SK-N-SH treated with all-trans-retinoic acid at 6 μM for 48 hours (cell line): ENCODE results near the gene SGF29.

Experiments
- ATAC-seq: fragments of 200-7000 bp; cut with Tn5 transposase; 3 replicates; pipeline ENCODE4 v1.9.1; 2020; ENCODE audit warnings: mild to moderate bottlenecking, moderate library complexity
- ARNTL ChIP-seq: fragments of 450-650 bp; formaldehyde crosslinking; IDR thresholded peaks from 2 replicates; pipeline ENCODE4 v1.5.0; 2020; ENCODE audit warnings: low read depth, mild to moderate bottlenecking, moderate library complexity, borderline replicate concordance
- BACH2 ChIP-seq: fragments of 250-450 bp; sonication (Bioruptor Pico); IDR thresholded peaks from 2 replicates; pipeline ENCODE4 v1.9.0; 2021; ENCODE audit warnings: mild to moderate bottlenecking, borderline replicate concordance
- CSDC2 ChIP-seq: fragments of 250-450 bp; sonication (Bioruptor Pico); IDR thresholded peaks from 2 replicates; pipeline ENCODE4 v1.5.0; 2020; ENCODE audit warnings: mild to moderate bottlenecking, moderate library complexity
- CSRNP3 ChIP-seq: fragments of 250-450 bp; sonication (Bioruptor Pico); IDR thresholded peaks from 2 replicates; pipeline ENCODE4 v1.5.1; 2021; ENCODE audit warnings: mild to moderate bottlenecking, moderate library complexity
- ESRRG ChIP-seq: fragments of 250-450 bp; sonication (Bioruptor Pico); IDR thresholded peaks from 2 replicates; pipeline ENCODE4 v1.6.1; 2021; ENCODE audit warnings: mild to moderate bottlenecking
- GLIS3 ChIP-seq: fragments of 250-450 bp; sonication (Bioruptor Pico); IDR thresholded peaks from 2 replicates; pipeline ENCODE4 v1.5.0; 2020; ENCODE audit warnings: mild to moderate bottlenecking, moderate library complexity
- ISL1 ChIP-seq: fragments of 250-450 bp; sonication (Bioruptor Pico); IDR thresholded peaks from 2 replicates; pipeline ENCODE4 v2.1.2; 2022; ENCODE audit warnings: mild to moderate bottlenecking, moderate library complexity
- OSR1 ChIP-seq: fragments of 250-450 bp; sonication (Bioruptor Pico); IDR thresholded peaks from 2 replicates; pipeline ENCODE4 v1.8.0; 2022; ENCODE audit warnings: moderate library complexity, mild to moderate bottlenecking, inconsistent platforms
- PATZ1 ChIP-seq: fragments of 250-450 bp; sonication (Bioruptor Pico); IDR thresholded peaks from 2 replicates; pipeline ENCODE4 v1.8.0; 2020; ENCODE audit warnings: mild to moderate bottlenecking, moderate library complexity, borderline replicate concordance
- PPARA ChIP-seq: fragments of 250-450 bp; sonication (Bioruptor Pico); IDR thresholded peaks from 2 replicates; pipeline ENCODE4 v1.5.0; 2020; ENCODE audit warnings: mild to moderate bottlenecking, borderline replicate concordance
- RARB ChIP-seq: fragments of 250-450 bp; sonication (Bioruptor Pico); IDR thresholded peaks from 2 replicates; pipeline ENCODE4 v1.8.0; 2021; ENCODE audit warnings: mild to moderate bottlenecking, moderate library complexity
- SNAI2 ChIP-seq: fragments of 250-450 bp; sonication (Bioruptor Pico); IDR thresholded peaks from 2 replicates; pipeline ENCODE4 v1.5.0; 2020; ENCODE audit warnings: mild to moderate bottlenecking, moderate library complexity
- TCF4 ChIP-seq: fragments of 250-450 bp; sonication (Bioruptor Pico); IDR thresholded peaks from 2 replicates; pipeline ENCODE4 v1.8.0; 2021; ENCODE audit warnings: mild to moderate bottlenecking, moderate library complexity, borderline replicate concordance
- TOX ChIP-seq: fragments of 250-450 bp; sonication (Bioruptor Pico); IDR thresholded peaks from 2 replicates; pipeline ENCODE4 v1.8.0; 2021; ENCODE audit warnings: mild to moderate bottlenecking, moderate library complexity, borderline replicate concordance
- ZC3H10 ChIP-seq: fragments of 250-450 bp; sonication (Bioruptor Pico); IDR thresholded peaks from 2 replicates; pipeline ENCODE4 v1.5.1; 2021; ENCODE audit warnings: mild to moderate bottlenecking, moderate library complexity
- ZFP3 ChIP-seq: fragments of 250-450 bp; sonication (Bioruptor Pico); IDR thresholded peaks from 2 replicates; pipeline ENCODE4 v1.5.0; 2020; ENCODE audit warnings: mild to moderate bottlenecking, moderate library complexity
- ZFP30 ChIP-seq: fragments of 450-650 bp; formaldehyde crosslinking; IDR thresholded peaks from 2 replicates; pipeline ENCODE4 v1.5.0; 2022; ENCODE audit warnings: mild to moderate bottlenecking, moderate library complexity
- ZNF565 ChIP-seq: fragments of 450-650 bp; formaldehyde crosslinking; conservative IDR thresholded peaks from 2 replicates; pipeline ENCODE4 v1.5.0; 2020; ENCODE audit warnings: low read depth, mild to moderate bottlenecking, moderate library complexity
- ZNF70 ChIP-seq: fragments of 450-650 bp; formaldehyde crosslinking; IDR thresholded peaks from 2 replicates; pipeline ENCODE4 v1.5.0; 2020; ENCODE audit warnings: mild to moderate bottlenecking, moderate library complexity
- ZNF8 ChIP-seq: fragments of 450-650 bp; formaldehyde crosslinking; IDR thresholded peaks from 2 replicates; pipeline ENCODE4 v1.5.0; 2020; ENCODE audit warnings: mild to moderate bottlenecking, moderate library complexity
- TF ChIP-seq, protein P1 (sequence below): fragments of 250-450 bp; sonication (Bioruptor Pico); IDR thresholded peaks from 2 replicates; pipeline ENCODE4 v1.5.0; 2020; ENCODE audit warnings: mild to moderate bottlenecking, moderate library complexity

The SGF29 gene

GRCh38 chr16:28603381-28604185 is 49.9 kb downstream of the SGF29 start:
- no peak for ATAC-seq
- no peak for TF ChIP-seq ZNF8 (CRISPR knock-in tag)
- no peak for TF ChIP-seq ARNTL (CRISPR knock-in tag)
- no peak for TF ChIP-seq ZFP3 (CRISPR knock-in tag)
- no peak for TF ChIP-seq ZC3H10 (CRISPR knock-in tag)
- TF ChIP-seq CSDC2 (CRISPR knock-in tag): no peak
- TF ChIP-seq, all 23 proteins: peak for 0

- no peak for TF ChIP-seq ZFP30 (CRISPR knock-in tag)
- TF ChIP-seq ARNTL (CRISPR knock-in tag): no peak
- TF ChIP-seq, protein P1, sequence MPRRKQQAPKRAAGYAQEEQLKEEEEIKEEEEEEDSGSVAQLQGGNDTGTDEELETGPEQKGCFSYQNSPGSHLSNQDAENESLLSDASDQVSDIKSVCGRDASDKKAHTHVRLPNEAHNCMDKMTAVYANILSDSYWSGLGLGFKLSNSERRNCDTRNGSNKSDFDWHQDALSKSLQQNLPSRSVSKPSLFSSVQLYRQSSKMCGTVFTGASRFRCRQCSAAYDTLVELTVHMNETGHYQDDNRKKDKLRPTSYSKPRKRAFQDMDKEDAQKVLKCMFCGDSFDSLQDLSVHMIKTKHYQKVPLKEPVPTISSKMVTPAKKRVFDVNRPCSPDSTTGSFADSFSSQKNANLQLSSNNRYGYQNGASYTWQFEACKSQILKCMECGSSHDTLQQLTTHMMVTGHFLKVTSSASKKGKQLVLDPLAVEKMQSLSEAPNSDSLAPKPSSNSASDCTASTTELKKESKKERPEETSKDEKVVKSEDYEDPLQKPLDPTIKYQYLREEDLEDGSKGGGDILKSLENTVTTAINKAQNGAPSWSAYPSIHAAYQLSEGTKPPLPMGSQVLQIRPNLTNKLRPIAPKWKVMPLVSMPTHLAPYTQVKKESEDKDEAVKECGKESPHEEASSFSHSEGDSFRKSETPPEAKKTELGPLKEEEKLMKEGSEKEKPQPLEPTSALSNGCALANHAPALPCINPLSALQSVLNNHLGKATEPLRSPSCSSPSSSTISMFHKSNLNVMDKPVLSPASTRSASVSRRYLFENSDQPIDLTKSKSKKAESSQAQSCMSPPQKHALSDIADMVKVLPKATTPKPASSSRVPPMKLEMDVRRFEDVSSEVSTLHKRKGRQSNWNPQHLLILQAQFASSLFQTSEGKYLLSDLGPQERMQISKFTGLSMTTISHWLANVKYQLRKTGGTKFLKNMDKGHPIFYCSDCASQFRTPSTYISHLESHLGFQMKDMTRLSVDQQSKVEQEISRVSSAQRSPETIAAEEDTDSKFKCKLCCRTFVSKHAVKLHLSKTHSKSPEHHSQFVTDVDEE (CRISPR knock-in tag): no peak
- no peak for TF ChIP-seq ZNF8 (CRISPR knock-in tag)
- TF ChIP-seq PPARA (CRISPR knock-in tag): no peak
- TF ChIP-seq ISL1 (CRISPR knock-in tag): no peak
- TF ChIP-seq ZNF565 (CRISPR knock-in tag): no peak
- no peak for ATAC-seq
Measured at GRCh38 chr16:28604186-28604565, 50.5 kb downstream of the SGF29 start.

DNA sequence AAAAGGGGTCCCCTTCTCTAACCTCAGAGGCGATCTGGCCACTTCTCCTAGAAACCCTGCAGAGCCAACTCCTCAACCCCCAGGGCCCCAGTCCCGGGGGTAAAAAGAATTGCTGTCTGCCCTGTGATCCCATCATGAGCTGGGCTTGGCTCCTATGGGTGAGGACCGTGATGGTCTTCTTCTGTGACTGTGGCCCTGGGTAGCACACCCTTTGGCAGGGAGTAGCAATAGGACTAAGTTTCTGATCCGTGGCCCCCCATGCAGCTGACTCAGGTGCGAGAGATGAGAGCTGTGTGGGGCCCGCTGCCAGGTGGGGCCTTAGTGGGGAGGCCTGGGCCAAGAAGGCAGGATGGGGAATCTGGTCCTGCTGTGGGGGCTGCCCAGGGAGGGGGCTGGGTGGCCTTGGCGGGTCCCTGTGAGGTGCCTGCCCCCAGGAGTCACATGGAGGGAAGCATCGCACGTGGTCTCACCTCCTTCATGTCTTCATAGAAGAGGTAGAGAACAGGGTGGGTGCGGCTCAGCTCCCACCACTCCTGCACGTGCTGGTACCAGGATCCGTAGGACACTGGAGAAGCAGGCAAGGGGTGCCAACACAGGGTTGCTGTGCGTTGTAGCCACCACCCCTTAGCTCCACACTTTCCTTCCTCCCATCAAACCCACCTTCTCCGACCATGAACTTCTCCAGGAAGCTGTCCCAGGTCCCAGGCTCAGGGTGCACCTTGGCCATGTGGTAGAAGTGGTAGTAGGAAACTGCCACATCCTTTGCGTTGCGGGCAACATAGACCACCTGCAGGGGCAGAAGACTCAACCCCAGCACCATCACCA is 52.8 kb downstream of the SGF29 start:
- TF ChIP-seq CSDC2 (CRISPR knock-in tag) (no peak), ZFP3 (CRISPR knock-in tag) (no peak), BACH2 (no peak), ZNF8 (CRISPR knock-in tag) (no peak), ZNF70 (CRISPR knock-in tag) (no peak), ZNF565 (CRISPR knock-in tag) (no peak), TOX (no peak), ARNTL (CRISPR knock-in tag) (no peak), CSRNP3 (CRISPR knock-in tag) (no peak), SNAI2 (CRISPR knock-in tag) (no peak), RARB (no peak), ISL1 (CRISPR knock-in tag) (no peak), PPARA (CRISPR knock-in tag) (no peak), ZFP30 (CRISPR knock-in tag) (no peak), TCF4 (no peak), GLIS3 (CRISPR knock-in tag) (no peak), OSR1 (CRISPR knock-in tag) (no peak), ESRRG (CRISPR knock-in tag) (no peak), PATZ1 (no peak)
- TF ChIP-seq, protein P1 (CRISPR knock-in tag): no peak
- ATAC-seq: no peak
